Activated CD8-positive, alpha-beta memory T cell treated with anti-CD3 and anti-CD28 coated beads for 36 hours (primary cell): ENCODE data around the gene ARVCF. TPM values are rescaled to one million over a fixed set of nuclear protein-coding genes. Genes with fewer than 3 reads are reported as not detected.

Source experiments
- CTCF ChIA-PET: fragments of 350-600 bp; sonication (Branson Sonifier 250); formaldehyde crosslinking; loops from one replicate; lab custom pipeline; 2021; ENCODE audit warnings: antibody characterized with exemption; lab: Charles Lee
- POLR2A ChIA-PET: fragments of 350-600 bp; sonication (Branson Sonifier 250); formaldehyde crosslinking; loops from one replicate; lab custom pipeline; 2021; ENCODE audit warnings: antibody characterized with exemption; lab: Charles Lee
- total RNA-seq, 2 experiments: library from RNA; stranded (reverse); gene quantifications; one replicate each; pipeline ENCODE4 v1.2.3, GENCODE V29; 2021

Gene ARVCF
- 1 to 10 TPM in 1 of 2 experiments, under 1 TPM in 1; 0.70 to 1.8 TPM for total RNA-seq

- ChIA-PET CTCF (no interaction called here), POLR2A (no interaction called here)
Observed at GRCh38 chr22:20016734-20017621, at the start of gene ARVCF. Gene ARVCF, minus strand, starts transcription at chr22:20016823. Its CDS starts 26,029 bp downstream, at chr22:19990794.

- POLR2A ChIA-PET, result no interaction called here
- CTCF ChIA-PET, result interaction anchor here (0.5 kb wide), 1 partner anchor 13 kb away, joined by 6 read pairs; no protein-coding TSS in a partner anchor
Observed at GRCh38 chr22:20065896-20066616, 49.4 kb upstream of the ARVCF start.

GRCh38 chr22:20064545-20065262, 48.1 kb upstream of the ARVCF start:
- ChIA-PET POLR2A (no interaction called here), CTCF (no interaction called here)

GRCh38 chr22:20064140-20064480, 47.5 kb upstream of the ARVCF start:
- ChIA-PET CTCF (no interaction called here), POLR2A (no interaction called here)

- POLR2A ChIA-PET, result no interaction called here
- CTCF ChIA-PET, result no interaction called here
Observed at GRCh38 chr22:20063271-20064139, 46.9 kb upstream of the ARVCF start.

GRCh38 chr22:20062766-20063083, 46.1 kb upstream of the ARVCF start:
- ChIA-PET POLR2A (no interaction called here), CTCF (no interaction called here)

- POLR2A ChIA-PET, result no interaction called here
- CTCF ChIA-PET, result no interaction called here
Observed at GRCh38 chr22:20062043-20062765, 45.6 kb upstream of the ARVCF start.

- ChIA-PET CTCF (no interaction called here), POLR2A (no interaction called here)
Observed at GRCh38 chr22:20061481-20061861, 44.8 kb upstream of the ARVCF start.

GRCh38 chr22:20060700-20061480, 44.3 kb upstream of the ARVCF start:
- POLR2A ChIA-PET, result interaction anchor here (0.5 kb wide), 1 partner anchor 14 kb away, joined by 5 read pairs; no protein-coding TSS in a partner anchor
- CTCF ChIA-PET, result no interaction called here

GRCh38 chr22:20058989-20059770, 42.6 kb upstream of the ARVCF start:
- CTCF ChIA-PET, result interaction anchor here (1.0 kb wide), 1 partner anchor 16 kb away, joined by 3 read pairs; no protein-coding TSS in a partner anchor
- POLR2A ChIA-PET, result interaction anchor here (0.7 kb wide), 1 partner anchor 581 kb away, joined by 6 read pairs; no protein-coding TSS in a partner anchor

- ChIA-PET CTCF (no interaction called here), POLR2A (no interaction called here)
Observed at GRCh38 chr22:20057596-20058268, 41.1 kb upstream of the ARVCF start.

GRCh38 chr22:20056696-20057386, 40.2 kb upstream of the ARVCF start:
- ChIA-PET CTCF (interaction anchor here (0.5 kb wide), 1 partner anchor 326 kb away, joined by 3 read pairs; no protein-coding TSS in a partner anchor), POLR2A (no interaction called here)

GRCh38 chr22:20056161-20056560, 39.5 kb upstream of the ARVCF start:
- ChIA-PET CTCF (no interaction called here), POLR2A (no interaction called here)

GRCh38 chr22:20055654-20056053, 39.0 kb upstream of the ARVCF start:
- CTCF ChIA-PET, result interaction anchor here (1.0 kb wide), 1 partner anchor 57 kb away, joined by 3 read pairs; no protein-coding TSS in a partner anchor
- POLR2A ChIA-PET, result no interaction called here

GRCh38 chr22:20055144-20055543, 38.5 kb upstream of the ARVCF start:
- ChIA-PET CTCF (interaction anchor here (1.0 kb wide), 1 partner anchor 57 kb away, joined by 3 read pairs; no protein-coding TSS in a partner anchor), POLR2A (no interaction called here)
